IPS-11a (cell line): ENCODE results near the gene TPH2.

Experiments
- H3K4me3 ChIP-seq: one replicate; pipeline ENCODE4 v1.5.1; 2013; ENCODE audit warnings: low read depth, low read length, control low read depth

TPH2 gene

GRCh38 chr12:71958457-71958856 is 19.8 kb downstream of the TPH2 start:
- H3K4me3 ChIP-seq, result no peak overlapping the region

DNA sequence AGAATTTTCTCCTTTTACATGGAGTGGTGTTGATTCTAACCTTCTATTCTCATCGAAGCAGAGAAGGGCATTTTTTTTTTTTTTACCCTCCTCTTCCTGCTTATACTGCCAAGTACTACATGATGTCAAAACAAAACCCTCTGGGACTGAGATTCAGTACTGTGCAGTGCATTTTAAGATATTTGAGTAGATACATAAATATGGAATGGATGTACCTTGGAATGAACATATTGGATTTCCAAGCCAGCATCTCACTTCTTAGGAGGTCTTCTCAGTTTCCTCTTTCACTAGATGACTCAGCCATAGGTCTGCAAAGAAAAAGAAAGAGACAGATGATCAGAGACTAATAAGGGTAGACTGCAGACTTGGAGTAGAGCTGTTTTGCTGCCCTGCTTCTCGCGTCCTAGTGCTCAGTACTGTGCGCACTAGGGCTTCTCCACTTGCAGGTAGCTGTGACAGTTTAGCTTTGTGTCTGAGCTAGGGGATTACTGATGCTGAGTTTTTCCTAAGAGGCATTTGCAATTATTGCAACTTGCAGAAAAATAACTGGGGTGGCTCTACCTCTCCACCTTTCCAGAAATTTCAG is 20.4 kb downstream of the TPH2 start:
- H3K4me3 ChIP-seq, result no peak overlapping the region

DNA sequence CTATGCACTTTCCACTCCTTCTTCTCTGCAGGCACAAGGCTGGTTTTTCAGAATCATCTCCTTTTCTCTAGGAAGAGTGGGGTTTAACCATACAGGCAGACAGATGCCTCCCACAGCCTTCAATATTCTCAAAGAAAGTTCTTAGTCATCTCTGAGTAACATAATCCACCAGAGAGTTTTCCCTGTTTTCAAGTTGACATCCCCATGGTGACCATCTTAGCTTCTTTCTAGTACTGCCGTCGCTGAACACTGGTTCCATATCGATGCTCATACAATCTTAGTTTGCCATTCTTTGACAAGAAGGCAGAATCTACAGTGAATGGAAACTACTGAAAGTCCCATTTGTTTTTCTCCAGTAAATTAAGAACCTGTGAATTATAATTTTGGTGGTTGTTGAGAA is 28.6 kb downstream of the TPH2 start:
- H3K4me3 ChIP-seq, result no peak overlapping the region

DNA sequence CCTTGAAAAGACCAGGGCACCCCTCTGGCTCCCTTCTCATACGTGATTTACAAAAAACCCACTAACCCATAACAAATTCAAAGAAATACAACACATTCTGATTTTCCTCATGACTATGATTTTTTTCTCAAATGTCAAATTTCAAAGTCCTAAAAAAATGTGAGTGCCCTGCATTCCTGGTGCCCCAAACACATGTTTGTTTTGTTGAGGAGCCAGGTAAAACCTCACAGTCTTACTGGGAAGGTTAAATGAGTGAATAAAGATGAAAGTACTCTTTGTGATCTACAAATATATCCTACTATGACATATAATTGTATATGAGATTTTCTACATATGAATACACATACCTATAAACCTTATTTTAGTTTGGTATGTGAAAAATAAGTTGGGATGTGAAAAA is 30.7 kb downstream of the TPH2 start:
- no peak overlapping the region for H3K4me3 ChIP-seq

- no peak overlapping the region for H3K4me3 ChIP-seq
Observed at GRCh38 chr12:71970031-71970430, 31.4 kb downstream of the TPH2 start.

DNA sequence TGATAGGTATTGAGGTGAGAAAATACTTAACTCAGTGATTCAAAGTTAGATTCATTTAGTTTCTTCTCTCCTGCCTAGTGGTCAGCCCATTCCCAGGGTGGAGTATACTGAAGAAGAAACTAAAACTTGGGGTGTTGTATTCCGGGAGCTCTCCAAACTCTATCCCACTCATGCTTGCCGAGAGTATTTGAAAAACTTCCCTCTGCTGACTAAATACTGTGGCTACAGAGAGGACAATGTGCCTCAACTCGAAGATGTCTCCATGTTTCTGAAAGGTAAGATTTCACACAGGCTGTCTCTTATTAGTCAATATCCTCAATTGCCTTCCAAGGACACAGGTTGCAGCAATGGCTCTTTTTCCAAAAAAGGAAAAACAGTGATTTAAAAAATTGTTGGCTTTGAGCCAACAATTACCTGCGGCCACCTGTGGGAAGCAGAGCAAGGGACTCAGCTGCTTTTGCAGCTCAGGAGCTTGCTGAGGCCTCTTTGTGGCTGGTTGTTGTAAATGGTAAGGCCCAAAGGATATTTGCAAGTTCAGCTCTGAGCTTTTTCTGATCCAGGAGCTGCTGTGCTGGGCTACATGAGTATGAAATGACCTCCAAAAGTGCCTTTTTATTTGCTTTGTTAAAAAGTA is 33.9 kb downstream of the TPH2 start:
- H3K4me3 ChIP-seq, result no peak overlapping the region

GRCh38 chr12:71973687-71974086 is 35.0 kb downstream of the TPH2 start:
- no peak overlapping the region for H3K4me3 ChIP-seq

- H3K4me3 ChIP-seq, result no peak overlapping the region
Observed at GRCh38 chr12:71980538-71980937, 41.9 kb downstream of the TPH2 start.

GRCh38 chr12:71981149-71981548 is 42.5 kb downstream of the TPH2 start:
- no peak overlapping the region for H3K4me3 ChIP-seq

DNA sequence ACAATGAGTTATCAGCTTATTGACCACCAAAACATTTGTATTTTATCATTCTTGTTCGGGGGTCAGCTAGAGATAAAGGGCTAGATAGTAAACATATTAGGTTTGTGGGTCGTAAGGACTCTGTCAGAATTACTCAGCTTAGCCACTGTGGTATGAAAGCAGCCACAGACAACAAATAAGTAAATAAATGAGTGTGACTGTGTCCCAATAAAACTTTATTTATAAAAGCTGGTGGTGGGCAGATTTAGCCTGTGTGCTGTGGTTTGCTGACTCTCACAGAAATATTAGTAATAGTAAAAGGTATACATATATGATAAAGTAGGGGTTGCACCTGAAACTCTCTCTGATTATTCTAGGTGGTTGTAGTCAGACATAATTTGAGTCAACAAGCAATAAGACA is 56.1 kb downstream of the TPH2 start:
- no peak overlapping the region for H3K4me3 ChIP-seq

- H3K4me3 ChIP-seq, result no peak overlapping the region
Observed at GRCh38 chr12:71999795-72000194, 61.1 kb downstream of the TPH2 start.

- H3K4me3 ChIP-seq, result no peak overlapping the region
Observed at GRCh38 chr12:72000969-72001648, 62.5 kb downstream of the TPH2 start.

DNA sequence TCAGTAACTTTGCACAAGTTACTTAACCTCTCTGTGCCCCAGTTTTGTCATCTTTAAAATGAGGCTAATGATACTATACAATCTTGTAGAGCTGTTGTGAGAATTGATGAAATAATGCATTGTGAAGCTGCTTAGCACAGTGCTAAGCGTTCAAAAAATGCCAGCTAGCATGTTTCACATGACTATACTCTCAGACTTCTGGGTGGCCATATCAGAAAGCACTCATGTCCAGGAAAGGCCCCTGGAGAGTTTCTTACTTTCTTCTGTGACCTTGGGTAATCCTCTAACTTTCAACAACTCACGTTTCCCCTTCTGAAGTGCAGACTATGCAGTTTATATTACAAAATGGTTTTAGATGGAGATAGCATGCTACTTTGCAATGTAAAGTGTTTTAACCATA is 68.1 kb downstream of the TPH2 start:
- H3K4me3 ChIP-seq, result no peak overlapping the region

GRCh38 chr12:72010356-72010755 is 71.7 kb downstream of the TPH2 start:
- no peak overlapping the region for H3K4me3 ChIP-seq

DNA sequence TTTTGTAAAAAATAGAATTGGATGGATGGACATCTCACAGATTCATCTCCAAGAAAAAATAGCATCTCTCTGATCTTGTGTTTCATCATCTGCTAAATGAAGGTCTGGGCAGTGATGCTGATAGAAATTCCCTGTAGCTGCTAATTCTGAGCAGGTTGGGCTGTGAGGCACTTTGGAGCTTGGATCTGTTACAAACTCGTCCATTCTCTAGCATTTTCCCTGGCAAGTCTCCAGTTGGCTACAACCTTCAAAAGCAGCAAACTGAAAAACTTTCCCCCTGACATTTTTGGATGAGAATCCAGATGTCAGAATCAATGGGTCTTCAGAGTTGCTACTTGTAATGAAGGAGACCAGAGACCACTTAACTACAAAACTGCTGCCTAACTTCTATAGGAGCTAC is 72.7 kb downstream of the TPH2 start:
- no peak overlapping the region for H3K4me3 ChIP-seq

- no peak overlapping the region for H3K4me3 ChIP-seq
Observed at GRCh38 chr12:72012874-72013273, 74.2 kb downstream of the TPH2 start.

GRCh38 chr12:72015895-72016294 is 77.2 kb downstream of the TPH2 start:
- H3K4me3 ChIP-seq, result no peak overlapping the region

GRCh38 chr12:72017054-72017651 is 78.5 kb downstream of the TPH2 start:
- H3K4me3 ChIP-seq, result no peak overlapping the region

DNA sequence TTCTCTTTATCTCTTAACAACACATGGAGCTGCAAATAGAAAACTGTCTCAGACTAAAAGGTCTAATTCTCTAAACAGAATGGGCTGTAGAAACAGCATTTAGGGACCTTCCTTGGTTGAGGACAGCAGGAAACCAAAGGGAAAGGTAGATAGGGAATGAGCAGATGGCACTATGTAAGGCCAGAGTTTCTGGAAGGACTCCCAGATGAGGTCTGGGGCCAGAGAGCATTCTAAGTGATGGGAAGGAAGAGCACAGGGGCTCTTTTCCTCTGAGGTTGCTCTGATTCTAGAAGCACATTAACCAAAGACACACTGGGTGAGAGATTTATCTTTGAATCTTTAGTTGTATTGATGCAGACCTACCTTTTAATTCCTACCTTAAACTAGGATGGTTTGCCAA is 79.4 kb downstream of the TPH2 start:
- H3K4me3 ChIP-seq, result no peak overlapping the region

DNA sequence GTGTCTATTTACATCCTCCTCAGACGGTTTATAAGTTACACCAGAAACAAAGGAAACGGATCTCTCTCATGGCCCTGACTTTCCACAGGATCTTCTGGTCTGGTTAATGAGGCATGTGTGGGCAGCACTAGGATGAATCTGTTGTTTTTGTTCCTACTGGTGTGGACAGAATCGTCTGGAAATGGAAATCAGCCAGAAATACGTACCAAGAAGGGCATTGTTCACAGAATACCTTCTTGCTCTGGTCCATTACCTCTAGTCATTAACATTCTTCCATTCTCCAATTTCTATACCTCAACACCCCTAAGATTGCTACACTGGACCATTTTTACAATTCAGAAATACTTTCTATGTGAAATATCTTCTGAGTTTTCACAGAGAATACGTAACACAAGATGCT is 86.0 kb downstream of the TPH2 start:
- no peak overlapping the region for H3K4me3 ChIP-seq

GRCh38 chr12:72025524-72025923 is 86.9 kb downstream of the TPH2 start:
- no peak overlapping the region for H3K4me3 ChIP-seq

GRCh38 chr12:72028966-72029365 is 90.3 kb downstream of the TPH2 start:
- H3K4me3 ChIP-seq, result no peak overlapping the region
